ENCODE measurements around the gene SMARCAL1.

- TF ChIP-seq CTCF (IDR thresholded peaks at IDR 0.05) (no peak), POLR2A (IDR thresholded peaks at IDR 0.05; ENCODE audit: low read depth) (no peak), POLR2AphosphoS5 (IDR thresholded peaks at IDR 0.05) (no peak)
These were observed 70.4 kb downstream of the SMARCAL1 start for GRCh38 chr2:216482640-216483039.

All from esophagus muscularis mucosa (tissue), 3 donors.